ENCODE results near the gene CYP26A1.

DNA sequence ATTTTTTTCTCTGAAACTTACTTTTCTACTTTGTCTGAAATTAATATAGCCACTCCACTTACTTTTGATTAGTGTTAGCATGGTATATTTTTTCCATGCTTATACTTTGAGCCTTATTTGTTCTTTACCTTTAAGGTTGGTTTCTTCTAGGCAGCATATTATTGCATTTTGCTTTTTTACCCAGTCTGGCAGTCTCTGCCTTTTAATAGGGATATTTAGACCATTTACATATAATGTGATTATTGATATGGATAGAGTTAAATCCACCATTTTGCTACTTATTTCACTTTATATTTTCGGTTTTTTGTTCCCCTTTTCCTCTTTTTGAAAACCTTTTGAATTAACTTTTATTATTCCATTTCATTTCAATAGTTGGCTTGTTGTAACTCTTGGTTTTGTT lies 30.3 kb downstream of the CYP26A1 start:
- TF ChIP-seq, protein P1, sequence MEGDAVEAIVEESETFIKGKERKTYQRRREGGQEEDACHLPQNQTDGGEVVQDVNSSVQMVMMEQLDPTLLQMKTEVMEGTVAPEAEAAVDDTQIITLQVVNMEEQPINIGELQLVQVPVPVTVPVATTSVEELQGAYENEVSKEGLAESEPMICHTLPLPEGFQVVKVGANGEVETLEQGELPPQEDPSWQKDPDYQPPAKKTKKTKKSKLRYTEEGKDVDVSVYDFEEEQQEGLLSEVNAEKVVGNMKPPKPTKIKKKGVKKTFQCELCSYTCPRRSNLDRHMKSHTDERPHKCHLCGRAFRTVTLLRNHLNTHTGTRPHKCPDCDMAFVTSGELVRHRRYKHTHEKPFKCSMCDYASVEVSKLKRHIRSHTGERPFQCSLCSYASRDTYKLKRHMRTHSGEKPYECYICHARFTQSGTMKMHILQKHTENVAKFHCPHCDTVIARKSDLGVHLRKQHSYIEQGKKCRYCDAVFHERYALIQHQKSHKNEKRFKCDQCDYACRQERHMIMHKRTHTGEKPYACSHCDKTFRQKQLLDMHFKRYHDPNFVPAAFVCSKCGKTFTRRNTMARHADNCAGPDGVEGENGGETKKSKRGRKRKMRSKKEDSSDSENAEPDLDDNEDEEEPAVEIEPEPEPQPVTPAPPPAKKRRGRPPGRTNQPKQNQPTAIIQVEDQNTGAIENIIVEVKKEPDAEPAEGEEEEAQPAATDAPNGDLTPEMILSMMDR (conservative IDR thresholded peaks at IDR 0.05; ENCODE audit: low read depth in 2 of 2): no peak
- TF ChIP-seq ZNF114 (CRISPR knock-in tag; IDR thresholded peaks at IDR 0.05): no peak
- TF ChIP-seq EZH2phosphoT487 (IDR thresholded peaks at IDR 0.05; ENCODE audit: unreplicated experiment): no peak
- TF ChIP-seq POLR2AphosphoS5 (IDR thresholded peaks at IDR 0.05; ENCODE audit: low read depth): no peak
- no peak for TF ChIP-seq STAT1 (IDR thresholded peaks at IDR 0.05; ENCODE audit: unreplicated experiment)
- TF ChIP-seq EZH2 (IDR thresholded peaks at IDR 0.05; ENCODE audit: low read depth, unreplicated experiment): no peak
- TF ChIP-seq, protein P2, sequence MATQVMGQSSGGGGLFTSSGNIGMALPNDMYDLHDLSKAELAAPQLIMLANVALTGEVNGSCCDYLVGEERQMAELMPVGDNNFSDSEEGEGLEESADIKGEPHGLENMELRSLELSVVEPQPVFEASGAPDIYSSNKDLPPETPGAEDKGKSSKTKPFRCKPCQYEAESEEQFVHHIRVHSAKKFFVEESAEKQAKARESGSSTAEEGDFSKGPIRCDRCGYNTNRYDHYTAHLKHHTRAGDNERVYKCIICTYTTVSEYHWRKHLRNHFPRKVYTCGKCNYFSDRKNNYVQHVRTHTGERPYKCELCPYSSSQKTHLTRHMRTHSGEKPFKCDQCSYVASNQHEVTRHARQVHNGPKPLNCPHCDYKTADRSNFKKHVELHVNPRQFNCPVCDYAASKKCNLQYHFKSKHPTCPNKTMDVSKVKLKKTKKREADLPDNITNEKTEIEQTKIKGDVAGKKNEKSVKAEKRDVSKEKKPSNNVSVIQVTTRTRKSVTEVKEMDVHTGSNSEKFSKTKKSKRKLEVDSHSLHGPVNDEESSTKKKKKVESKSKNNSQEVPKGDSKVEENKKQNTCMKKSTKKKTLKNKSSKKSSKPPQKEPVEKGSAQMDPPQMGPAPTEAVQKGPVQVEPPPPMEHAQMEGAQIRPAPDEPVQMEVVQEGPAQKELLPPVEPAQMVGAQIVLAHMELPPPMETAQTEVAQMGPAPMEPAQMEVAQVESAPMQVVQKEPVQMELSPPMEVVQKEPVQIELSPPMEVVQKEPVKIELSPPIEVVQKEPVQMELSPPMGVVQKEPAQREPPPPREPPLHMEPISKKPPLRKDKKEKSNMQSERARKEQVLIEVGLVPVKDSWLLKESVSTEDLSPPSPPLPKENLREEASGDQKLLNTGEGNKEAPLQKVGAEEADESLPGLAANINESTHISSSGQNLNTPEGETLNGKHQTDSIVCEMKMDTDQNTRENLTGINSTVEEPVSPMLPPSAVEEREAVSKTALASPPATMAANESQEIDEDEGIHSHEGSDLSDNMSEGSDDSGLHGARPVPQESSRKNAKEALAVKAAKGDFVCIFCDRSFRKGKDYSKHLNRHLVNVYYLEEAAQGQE (IDR thresholded peaks at IDR 0.05; ENCODE audit: unreplicated experiment): no peak

All from GM23338 (cell line).